HG02970 (cell line): ENCODE results near the gene PEX11G.
"Not testable (repeated sequence)": the region's sequence is repeated elsewhere in the genome, so short reads cannot be mapped to it uniquely, and the experiment has no call there.

ENCODE experiments used
- ATAC-seq: cut with Tn5 transposase; IDR thresholded peaks from one replicate; pipeline ENCODE4 v1.9.1; 2021; ENCODE audit warnings: mild to moderate bottlenecking, moderate library complexity, moderate number of reproducible peaks; ENCODE audit not compliant: unreplicated experiment, low FRiP score

The PEX11G gene

GRCh38 chr19:7441468-7442146 is 47.2 kb downstream of the PEX11G start:
- ATAC-seq = no peak

DNA sequence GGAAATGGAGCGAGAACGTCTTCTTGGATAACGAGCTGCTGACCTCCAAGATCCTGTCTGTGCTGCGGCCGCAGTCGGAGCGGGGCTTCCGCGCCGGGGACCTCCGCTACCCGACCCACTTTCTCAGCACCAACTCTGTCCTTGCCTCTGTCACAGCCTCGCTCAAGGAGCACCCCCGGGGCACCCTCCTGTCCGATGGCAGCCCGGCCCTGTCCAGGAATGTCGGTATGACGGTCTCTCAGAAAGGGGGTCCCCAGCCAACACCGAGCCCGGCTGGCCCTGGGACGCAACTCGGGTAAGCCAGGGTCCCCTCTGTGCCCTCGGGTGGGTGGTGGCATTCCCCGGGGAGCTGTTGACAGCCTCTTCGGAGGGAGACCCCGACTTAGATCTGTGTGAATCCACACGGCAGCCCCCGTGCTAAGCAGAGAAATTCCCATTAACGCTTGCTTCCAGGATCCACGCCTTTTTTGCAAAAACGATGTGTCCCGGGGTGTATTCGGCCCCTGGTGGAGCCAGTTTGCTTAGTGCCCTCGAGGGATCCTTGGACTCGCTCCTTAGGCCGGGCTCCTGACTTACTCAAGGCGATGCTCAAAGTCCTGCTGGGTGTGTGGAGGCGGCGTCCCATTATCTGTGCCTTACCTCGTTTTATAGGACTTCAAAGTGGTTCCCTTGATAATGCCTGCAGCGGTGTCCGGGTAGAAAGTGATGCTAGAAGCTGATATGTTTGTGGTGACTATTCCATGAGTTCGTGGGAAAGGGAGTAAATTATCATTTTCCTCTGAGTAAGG is 48.5 kb downstream of the PEX11G start:
- no peak for ATAC-seq

DNA sequence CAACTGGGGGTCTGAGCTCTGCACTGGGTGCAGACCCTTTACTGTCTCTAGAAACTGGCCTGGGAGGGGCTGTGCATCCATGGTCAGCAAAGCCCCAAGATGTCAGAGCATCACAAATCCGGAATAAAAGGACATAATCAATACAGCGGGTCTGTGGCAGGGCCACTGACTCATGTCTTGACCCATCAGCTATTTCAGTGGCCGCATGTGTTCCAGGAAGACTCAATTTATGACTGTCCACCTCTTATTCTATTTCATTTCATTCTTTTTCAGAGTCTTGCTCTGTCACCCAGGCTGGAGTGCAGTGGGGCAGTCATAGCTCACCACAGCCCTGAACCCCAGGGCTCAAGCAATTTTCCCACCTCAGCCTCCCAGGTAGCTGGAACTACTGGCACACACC is 53.2 kb downstream of the PEX11G start:
- no peak for ATAC-seq

- ATAC-seq = no peak
These were observed 54.4 kb downstream of the PEX11G start for GRCh38 chr19:7434391-7434790.

GRCh38 chr19:7433456-7433855 is 55.4 kb downstream of the PEX11G start:
- not testable (repeated sequence) for ATAC-seq

DNA sequence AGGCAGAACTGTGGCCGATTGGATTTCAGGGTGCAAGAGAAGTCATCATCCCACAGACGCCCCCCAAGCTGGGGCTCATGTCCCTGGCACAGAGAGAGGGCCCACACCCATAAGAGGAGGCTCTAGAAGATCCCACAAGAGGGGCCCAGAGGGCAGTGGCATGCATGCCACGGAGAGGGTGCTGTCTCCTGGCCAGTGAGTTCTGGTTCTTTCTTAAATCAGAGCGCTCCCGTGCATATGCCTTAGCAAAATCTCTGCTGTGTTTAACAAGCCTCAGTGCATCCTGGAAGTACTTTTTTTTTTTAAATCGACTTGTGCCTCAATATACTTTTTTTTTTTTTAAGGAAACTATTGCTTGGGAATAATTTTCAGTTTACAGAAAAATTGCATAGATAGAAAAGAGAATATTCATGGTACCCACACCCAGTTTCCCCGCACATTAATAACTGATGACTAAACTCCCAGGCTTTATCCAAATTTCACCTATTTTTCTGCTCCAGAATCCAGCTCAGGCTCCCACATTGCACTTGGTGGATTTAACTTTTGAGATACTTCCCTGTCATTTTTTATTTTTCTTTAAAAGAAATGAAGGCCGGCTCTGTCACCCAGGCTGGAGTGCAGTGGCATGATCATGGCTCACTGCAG is 59.1 kb downstream of the PEX11G start:
- ATAC-seq = no peak

DNA sequence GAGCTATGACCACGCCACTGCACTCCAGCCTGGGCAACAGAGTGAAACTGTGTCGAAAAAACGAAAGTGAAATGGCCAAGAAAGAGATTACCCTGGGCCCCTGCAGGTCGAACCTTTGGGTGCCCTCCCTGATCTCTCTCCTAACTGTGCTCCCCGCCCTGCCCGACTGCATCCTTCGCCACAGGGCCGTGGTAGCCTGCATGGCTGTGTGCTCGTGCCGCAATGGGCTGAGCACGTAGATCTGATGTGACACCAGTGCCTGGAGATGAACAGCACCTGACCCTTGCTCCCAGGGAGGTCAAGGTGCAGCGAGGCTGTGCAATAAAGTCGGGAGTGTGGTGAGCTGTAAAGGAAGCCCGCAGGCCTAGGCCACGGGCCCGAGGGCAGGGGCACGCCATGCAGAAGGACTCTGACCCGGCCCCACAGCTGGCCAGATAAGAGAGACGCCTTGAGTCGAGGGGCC is 60.2 kb downstream of the PEX11G start:
- no peak for ATAC-seq

- no peak for ATAC-seq
These were observed 60.9 kb downstream of the PEX11G start for GRCh38 chr19:7427944-7428343.

DNA sequence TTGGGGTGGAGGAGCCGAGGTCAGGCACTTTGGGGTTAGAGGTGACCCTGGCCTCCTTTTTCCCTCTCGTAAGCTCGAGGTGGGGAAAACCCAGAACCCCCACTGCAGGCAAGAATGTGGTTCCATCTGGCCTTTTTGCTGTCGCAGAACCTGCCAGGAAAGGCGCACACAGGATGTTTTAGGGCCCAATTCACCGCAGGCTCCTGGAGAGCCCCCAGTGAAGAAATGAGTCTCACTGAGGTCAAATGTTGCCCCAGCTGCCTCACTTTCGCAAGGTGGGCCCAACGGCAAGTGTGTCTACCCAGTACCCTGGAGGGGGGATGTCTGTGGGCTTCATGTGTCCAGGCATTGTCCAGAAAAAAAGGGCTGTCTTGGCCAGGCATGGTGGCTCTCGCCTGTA is 61.8 kb downstream of the PEX11G start:
- no peak for ATAC-seq
